ENCODE data around the gene MCRS1. TPM values are rescaled to one million over a fixed set of nuclear protein-coding genes. Genes with fewer than 3 reads are reported as not detected.

Gene MCRS1
- total RNA-seq, 1 experiment from 2014 or later = 103 TPM

GRCh38 chr12:49543221-49543913 is 24.6 kb downstream of the MCRS1 start:
- Histone ChIP-seq H3T11ph (ENCODE audit: low read length) (no peak overlapping the region), H3K79me2 (ENCODE audit: insufficient read depth, low read length) (no peaks in the 10 kb centered on the region), H2BK15ac (ENCODE audit: low read depth, low read length) (no peak overlapping the region), H3K27me3 (ENCODE audit: insufficient read depth, low read length) (peaks cover 48% of the 10 kb centered on the region; the same call in 1 of the 2 replicates), H4K20me1 (ENCODE audit: control insufficient read depth, insufficient read depth, insufficient read length) (no peaks in the 10 kb centered on the region), H3K23me2 (ENCODE audit: insufficient read length, low read depth, low read length, poor library complexity, severe bottlenecking) (peaks cover 6% of the 10 kb centered on the region), H3K9me3 (ENCODE audit: control insufficient read depth, low read depth, low read length) (no peaks in the 10 kb centered on the region), H4K5ac (ENCODE audit: insufficient read length, low read depth, low read length) (no peak overlapping the region), H3K23ac (ENCODE audit: insufficient read length, low read depth, low read length) (no peak overlapping the region), H3K9ac (ENCODE audit: extremely low read depth, insufficient read length, low read length) (no peak overlapping the region), H2AK5ac (ENCODE audit: insufficient read length, low read length) (no peak overlapping the region), H3K4me2 (ENCODE audit: insufficient read depth, insufficient read length, low read length) (peak overlapping the region; percentile 44), H3K18ac (ENCODE audit: insufficient read length, low read depth, low read length) (no peak overlapping the region), H3K79me1 (ENCODE audit: insufficient read depth, low read depth, low read length, poor library complexity, severe bottlenecking) (no peaks in the 10 kb centered on the region), H4K91ac (ENCODE audit: insufficient read length, low read depth, low read length) (no peak overlapping the region), H4K8ac (replicated peaks; ENCODE audit: insufficient read length, low read depth, low read length) (no peak overlapping the region), H3K56ac (ENCODE audit: insufficient read length, low read depth, low read length) (no peak overlapping the region), H3K4ac (ENCODE audit: low read depth, low read length) (no peak overlapping the region), H2BK20ac (ENCODE audit: low read depth, low read length, poor library complexity, severe bottlenecking) (no peak overlapping the region), H3K14ac (ENCODE audit: insufficient read depth, low read length) (no peak overlapping the region), H2BK12ac (ENCODE audit: insufficient read length, low read depth, low read length) (no peak overlapping the region), H2AFZ (ENCODE audit: low read length) (no peak overlapping the region), H3K27ac (ENCODE audit: insufficient read length, low read depth, low read length) (no peak overlapping the region), H2BK120ac (ENCODE audit: low read depth, low read length, poor library complexity, severe bottlenecking) (no peak overlapping the region), H3K4me1 (ENCODE audit: insufficient read depth, low read length) (no peaks in the 10 kb centered on the region), H2BK5ac (ENCODE audit: insufficient read length, low read length) (no peak overlapping the region)
- DNase-seq = no peak
- Mint-ChIP-seq H3K36me3 (ENCODE audit: insufficient read depth in 1 of 3, low read depth in 3 of 3) (no peaks in the 10 kb centered on the region), H3K27ac (peak overlapping the region in 1 of 3 experiments; percentile 41; a peak in 1 of 7 replicates), H3K9me3 (no peaks in the 10 kb centered on the region), H3K27me3 (ENCODE audit: low read depth) (peaks cover 96% of the 10 kb centered on the region), H3K4me1 (peaks cover 16 to 35% of the 10 kb centered on the region in 2 experiments), H3K4me3 (peak overlapping the region in 1 of 2 experiments; percentile 28; a peak in 2 of 5 replicates)
- TF ChIP-seq, protein P1, sequence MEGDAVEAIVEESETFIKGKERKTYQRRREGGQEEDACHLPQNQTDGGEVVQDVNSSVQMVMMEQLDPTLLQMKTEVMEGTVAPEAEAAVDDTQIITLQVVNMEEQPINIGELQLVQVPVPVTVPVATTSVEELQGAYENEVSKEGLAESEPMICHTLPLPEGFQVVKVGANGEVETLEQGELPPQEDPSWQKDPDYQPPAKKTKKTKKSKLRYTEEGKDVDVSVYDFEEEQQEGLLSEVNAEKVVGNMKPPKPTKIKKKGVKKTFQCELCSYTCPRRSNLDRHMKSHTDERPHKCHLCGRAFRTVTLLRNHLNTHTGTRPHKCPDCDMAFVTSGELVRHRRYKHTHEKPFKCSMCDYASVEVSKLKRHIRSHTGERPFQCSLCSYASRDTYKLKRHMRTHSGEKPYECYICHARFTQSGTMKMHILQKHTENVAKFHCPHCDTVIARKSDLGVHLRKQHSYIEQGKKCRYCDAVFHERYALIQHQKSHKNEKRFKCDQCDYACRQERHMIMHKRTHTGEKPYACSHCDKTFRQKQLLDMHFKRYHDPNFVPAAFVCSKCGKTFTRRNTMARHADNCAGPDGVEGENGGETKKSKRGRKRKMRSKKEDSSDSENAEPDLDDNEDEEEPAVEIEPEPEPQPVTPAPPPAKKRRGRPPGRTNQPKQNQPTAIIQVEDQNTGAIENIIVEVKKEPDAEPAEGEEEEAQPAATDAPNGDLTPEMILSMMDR (conservative IDR thresholded peaks at IDR 0.05) = no peak
- WGBS (ENCODE audit: extremely low coverage, insufficient read length, low lambda C conversion rate) = no CpG with 5 or more reads among the region's 20 CpGs

Measured in H9 (cell line).